GM12872 (cell line): ENCODE data around the gene ANP32E.

Source experiments
- CTCF ChIP-seq: IDR thresholded peaks from 3 replicates; pipeline ENCODE4 v1.5.1; 2011; ENCODE audit warnings: low read depth, mild to moderate bottlenecking, low read length, moderate library complexity; ENCODE audit not compliant: insufficient read depth

The ANP32E gene

GRCh38 chr1:150271291-150271959 lies 35.5 kb upstream of the ANP32E start:
- TF ChIP-seq CTCF = no peak

- no peak for TF ChIP-seq CTCF
Measured at GRCh38 chr1:150269451-150269850, 33.5 kb upstream of the ANP32E start.

- TF ChIP-seq CTCF = no peak
Measured at GRCh38 chr1:150268705-150269403, 32.9 kb upstream of the ANP32E start, which contains the start of gene APH1A. Gene APH1A, minus strand, starts transcription at chr1:150269016. Its CDS starts 206 bp downstream, at chr1:150268810.

- TF ChIP-seq CTCF = no peak
Measured at GRCh38 chr1:150268340-150268704, 32.4 kb upstream of the ANP32E start.

- no peak for TF ChIP-seq CTCF
Measured at GRCh38 chr1:150267896-150268295, 32.0 kb upstream of the ANP32E start.

GRCh38 chr1:150263549-150263948 lies 27.6 kb upstream of the ANP32E start:
- TF ChIP-seq CTCF = no peak

- no peak for TF ChIP-seq CTCF
Measured at GRCh38 chr1:150262388-150263320, 26.7 kb upstream of the ANP32E start.
